ENCODE measurements around the gene TBC1D16.

Gene TBC1D16

DNA sequence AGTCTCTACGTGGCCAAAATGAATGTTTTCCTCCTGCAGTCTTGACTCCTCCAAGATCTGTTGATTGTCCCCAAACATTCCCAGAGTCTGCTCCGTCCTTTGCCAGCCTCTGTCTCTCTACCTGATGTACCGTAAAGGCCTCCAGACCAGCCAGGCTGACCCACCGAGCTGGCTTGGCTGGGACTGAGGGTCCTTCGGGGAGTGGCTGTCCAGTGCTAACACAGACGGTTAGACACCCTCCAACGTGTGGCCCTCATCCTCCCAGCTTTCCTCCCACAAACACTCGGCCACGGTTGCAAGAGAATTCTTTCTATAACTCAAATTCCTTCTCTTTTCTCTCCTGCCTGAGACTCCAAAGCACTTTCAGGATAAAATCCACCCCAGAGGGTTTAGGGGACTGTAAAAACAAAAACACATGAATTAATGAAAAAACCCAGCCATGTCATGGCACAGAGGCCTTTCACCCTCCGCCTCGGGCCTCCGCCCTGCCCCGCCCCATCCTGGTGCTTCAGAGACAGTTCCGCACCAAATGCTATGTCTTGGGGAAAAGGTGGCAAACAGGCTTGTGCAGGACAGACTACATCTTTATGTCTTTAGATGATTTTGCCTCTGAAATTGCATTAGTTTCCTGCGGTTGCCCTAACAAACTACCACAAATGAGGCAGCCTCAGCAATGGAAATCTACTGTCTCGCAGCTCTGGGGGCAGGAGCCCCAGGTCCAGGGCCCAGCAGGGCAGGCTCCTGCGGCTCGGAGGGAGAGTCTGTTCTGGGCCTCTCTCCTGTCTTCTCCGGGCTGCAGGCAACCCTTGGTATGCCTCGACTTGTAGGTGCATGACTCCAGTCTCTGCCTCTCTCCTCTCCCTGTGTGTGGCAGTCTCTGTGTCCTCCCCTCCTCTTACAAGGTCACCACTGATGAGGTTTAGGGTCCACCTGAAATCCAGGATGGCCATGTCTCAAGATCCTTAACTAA is 124.0 kb downstream of the TBC1D16 start:
- H3K4me3 ChIP-seq (ENCODE audit: control insufficient read depth in 1 of 7, extremely low read depth in 1 of 7, insufficient read depth in 4 of 7, low read depth in 2 of 7, low read length in 6 of 7), result no peak overlapping the region
- H3K27ac ChIP-seq (ENCODE audit: insufficient read depth in 1 of 2, low read depth in 1 of 2, low read length in 2 of 2, poor library complexity in 1 of 2, severe bottlenecking in 2 of 2), result no peak overlapping the region
- H3K4me1 ChIP-seq (ENCODE audit: control extremely low read depth in 1 of 4, control insufficient read depth in 4 of 4, insufficient read depth in 4 of 4, low read length in 3 of 4), result no peaks in the 10 kb centered on the region
- H3K36me3 ChIP-seq (ENCODE audit: control insufficient read depth in 4 of 4, insufficient read depth in 4 of 4, low read length in 3 of 4), result no peaks in the 10 kb centered on the region
- H3K27me3 ChIP-seq (replicated peaks in 2 of 5; ENCODE audit: control insufficient read depth in 4 of 5, insufficient read depth in 5 of 5, low read length in 4 of 5), result peaks cover 0 to 8% (median 0%) of the 10 kb centered on the region in 5 experiments
- ChIA-PET CTCF (no interaction called here), POLR2A (no interaction called here)
- 96% methylated on average over 19 of the region's 20 CpGs for WGBS (ENCODE audit: insufficient coverage)
- no peak for DNase-seq
- no peaks in the 10 kb centered on the region for H3K9me3 ChIP-seq (ENCODE audit: control extremely low read depth in 1 of 5, control insufficient read depth in 4 of 5, insufficient read depth in 2 of 5, low read depth in 1 of 5, low read length in 4 of 5)

DNA sequence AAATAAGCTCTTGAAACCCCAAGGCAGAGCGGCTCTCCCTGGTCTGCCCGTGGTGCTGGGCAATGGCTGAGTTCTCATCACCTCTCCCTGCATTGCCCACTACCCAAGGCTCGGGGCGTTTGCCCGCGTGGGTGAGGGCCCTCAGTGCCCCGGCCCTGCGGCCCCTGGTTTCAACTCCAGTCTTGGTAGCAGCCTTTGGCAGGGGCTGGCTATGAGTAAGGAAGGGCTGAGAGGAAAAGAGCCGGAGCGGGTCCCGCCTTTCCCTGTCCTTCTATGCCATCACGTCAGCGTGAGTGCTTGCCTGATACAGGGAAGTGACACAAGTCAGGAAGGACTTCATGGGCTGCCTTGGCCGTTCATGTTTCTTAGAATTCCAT is 124.7 kb downstream of the TBC1D16 start:
- ChIA-PET CTCF (interaction anchor here (1.0 kb wide), 1 partner anchor 92 kb away, joined by 5 read pairs; no protein-coding TSS in a partner anchor), POLR2A (no interaction called here)
- Histone ChIP-seq H3K36me3 (ENCODE audit: control insufficient read depth in 4 of 4, insufficient read depth in 4 of 4, low read length in 3 of 4) (no peaks in the 10 kb centered on the region), H3K4me1 (ENCODE audit: control extremely low read depth in 1 of 4, control insufficient read depth in 4 of 4, insufficient read depth in 4 of 4, low read length in 3 of 4) (no peaks in the 10 kb centered on the region), H3K4me3 (ENCODE audit: control insufficient read depth in 1 of 7, extremely low read depth in 1 of 7, insufficient read depth in 4 of 7, low read depth in 2 of 7, low read length in 6 of 7) (no peak overlapping the region), H3K27ac (ENCODE audit: insufficient read depth in 1 of 2, low read depth in 1 of 2, low read length in 2 of 2, poor library complexity in 1 of 2, severe bottlenecking in 2 of 2) (no peak overlapping the region), H3K9me3 (ENCODE audit: control extremely low read depth in 1 of 5, control insufficient read depth in 4 of 5, insufficient read depth in 2 of 5, low read depth in 1 of 5, low read length in 4 of 5) (no peaks in the 10 kb centered on the region), H3K27me3 (replicated peaks in 2 of 5; ENCODE audit: control insufficient read depth in 4 of 5, insufficient read depth in 5 of 5, low read length in 4 of 5) (peaks cover 0 to 8% (median 0%) of the 10 kb centered on the region in 5 experiments)
- 91% methylated on average over 10 of the region's 14 CpGs for WGBS (ENCODE audit: insufficient coverage)
- no peak for DNase-seq

GRCh38 chr17:79909121-79909520 is 126.6 kb downstream of the TBC1D16 start:
- H3K36me3 ChIP-seq (ENCODE audit: control insufficient read depth in 4 of 4, insufficient read depth in 4 of 4, low read length in 3 of 4), result no peaks in the 10 kb centered on the region
- H3K4me3 ChIP-seq (ENCODE audit: control insufficient read depth in 1 of 7, extremely low read depth in 1 of 7, insufficient read depth in 4 of 7, low read depth in 2 of 7, low read length in 6 of 7), result no peak overlapping the region
- POLR2A ChIA-PET, result interaction anchor here (0.8 kb wide), 1 partner anchor 25 kb away, joined by 3 read pairs; no protein-coding TSS in a partner anchor
- H3K27ac ChIP-seq (ENCODE audit: insufficient read depth in 1 of 2, low read depth in 1 of 2, low read length in 2 of 2, poor library complexity in 1 of 2, severe bottlenecking in 2 of 2), result no peak overlapping the region
- WGBS (ENCODE audit: insufficient coverage), result 17% methylated on average over 2 of the region's 4 CpGs
- H3K9me3 ChIP-seq (ENCODE audit: control extremely low read depth in 1 of 5, control insufficient read depth in 4 of 5, insufficient read depth in 2 of 5, low read depth in 1 of 5, low read length in 4 of 5), result no peaks in the 10 kb centered on the region
- no peaks in the 10 kb centered on the region for H3K4me1 ChIP-seq (ENCODE audit: control extremely low read depth in 1 of 4, control insufficient read depth in 4 of 4, insufficient read depth in 4 of 4, low read length in 3 of 4)
- no peak for DNase-seq
- peaks cover 0 to 5% (median 0%) of the 10 kb centered on the region in 5 experiments for H3K27me3 ChIP-seq (replicated peaks in 2 of 5; ENCODE audit: control insufficient read depth in 4 of 5, insufficient read depth in 5 of 5, low read length in 4 of 5)
- CTCF ChIA-PET, result no interaction called here

- no peaks in the 10 kb centered on the region for H3K9me3 ChIP-seq (ENCODE audit: control extremely low read depth in 1 of 5, control insufficient read depth in 4 of 5, insufficient read depth in 2 of 5, low read depth in 1 of 5, low read length in 4 of 5)
- CTCF ChIA-PET, result no interaction called here
- H3K4me1 ChIP-seq (ENCODE audit: control extremely low read depth in 1 of 4, control insufficient read depth in 4 of 4, insufficient read depth in 4 of 4, low read length in 3 of 4), result no peaks in the 10 kb centered on the region
- no peak overlapping the region for H3K4me3 ChIP-seq (ENCODE audit: control insufficient read depth in 1 of 7, extremely low read depth in 1 of 7, insufficient read depth in 4 of 7, low read depth in 2 of 7, low read length in 6 of 7)
- peaks cover 0 to 2% (median 0%) of the 10 kb centered on the region in 5 experiments for H3K27me3 ChIP-seq (replicated peaks in 2 of 5; ENCODE audit: control insufficient read depth in 4 of 5, insufficient read depth in 5 of 5, low read length in 4 of 5)
- 86% methylated on average over 14 of the region's 16 CpGs for WGBS (ENCODE audit: insufficient coverage)
- no peak for DNase-seq
- no peaks in the 10 kb centered on the region for H3K36me3 ChIP-seq (ENCODE audit: control insufficient read depth in 4 of 4, insufficient read depth in 4 of 4, low read length in 3 of 4)
- no peak overlapping the region for H3K27ac ChIP-seq (ENCODE audit: insufficient read depth in 1 of 2, low read depth in 1 of 2, low read length in 2 of 2, poor library complexity in 1 of 2, severe bottlenecking in 2 of 2)
- POLR2A ChIA-PET, result no interaction called here
Measured at GRCh38 chr17:79907850-79908249, 127.8 kb downstream of the TBC1D16 start.

DNA sequence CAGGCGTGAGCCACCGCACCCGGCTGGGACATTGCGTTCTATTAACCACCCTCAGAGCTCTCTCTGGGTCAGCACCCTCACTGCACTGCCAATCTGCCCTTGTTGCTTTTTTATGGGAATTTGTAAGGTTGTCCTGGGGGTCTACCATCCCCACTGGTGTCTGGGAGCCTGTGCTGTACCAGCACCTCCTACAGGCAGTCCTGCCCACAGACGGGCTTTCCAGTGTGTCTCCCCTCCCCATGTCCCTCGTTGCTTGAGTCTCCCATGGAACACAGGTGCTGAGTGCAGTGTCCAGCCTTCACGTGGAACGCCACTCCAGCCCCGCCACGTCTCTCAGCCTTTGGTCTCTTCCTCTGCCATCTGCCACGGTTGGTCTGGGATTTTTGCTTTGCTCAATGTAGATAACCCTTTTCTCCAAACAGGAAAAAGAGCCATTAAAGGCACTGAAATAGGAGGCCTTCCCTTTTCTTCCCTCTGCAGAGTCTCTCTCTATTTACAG is 128.4 kb downstream of the TBC1D16 start:
- H3K27ac ChIP-seq (ENCODE audit: insufficient read depth in 1 of 2, low read depth in 1 of 2, low read length in 2 of 2, poor library complexity in 1 of 2, severe bottlenecking in 2 of 2), result no peak overlapping the region
- ChIA-PET CTCF (no interaction called here), POLR2A (no interaction called here)
- 95% methylated on average over 11 of the region's 11 CpGs for WGBS (ENCODE audit: insufficient coverage)
- H3K4me3 ChIP-seq (ENCODE audit: control insufficient read depth in 1 of 7, extremely low read depth in 1 of 7, insufficient read depth in 4 of 7, low read depth in 2 of 7, low read length in 6 of 7), result no peak overlapping the region
- no peaks in the 10 kb centered on the region for H3K9me3 ChIP-seq (ENCODE audit: control extremely low read depth in 1 of 5, control insufficient read depth in 4 of 5, insufficient read depth in 2 of 5, low read depth in 1 of 5, low read length in 4 of 5)
- H3K4me1 ChIP-seq (ENCODE audit: control extremely low read depth in 1 of 4, control insufficient read depth in 4 of 4, insufficient read depth in 4 of 4, low read length in 3 of 4), result no peaks in the 10 kb centered on the region
- no peak for DNase-seq
- peaks cover 0 to 4% (median 0%) of the 10 kb centered on the region in 5 experiments for H3K27me3 ChIP-seq (replicated peaks in 2 of 5; ENCODE audit: control insufficient read depth in 4 of 5, insufficient read depth in 5 of 5, low read length in 4 of 5)
- no peaks in the 10 kb centered on the region for H3K36me3 ChIP-seq (ENCODE audit: control insufficient read depth in 4 of 4, insufficient read depth in 4 of 4, low read length in 3 of 4)

DNA sequence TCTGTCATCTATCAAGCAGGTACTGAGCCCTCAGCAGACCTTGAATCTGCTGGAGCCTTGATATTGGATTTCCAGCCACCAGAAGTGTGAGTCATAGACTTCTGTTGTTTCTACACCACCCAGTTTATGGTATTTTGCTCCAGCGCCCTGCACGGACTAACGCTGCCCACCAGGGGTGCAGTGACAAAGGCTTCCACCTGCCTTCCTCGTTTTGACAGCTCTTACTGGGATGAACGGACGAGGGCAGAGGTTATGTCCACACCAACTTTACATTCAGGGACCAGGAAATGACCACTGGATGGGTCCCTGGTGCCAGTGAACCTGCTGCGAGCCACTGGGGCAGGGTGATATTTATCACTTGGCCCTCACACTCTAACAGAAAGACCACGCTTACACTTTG is 129.8 kb downstream of the TBC1D16 start:
- Histone ChIP-seq H3K4me3 (ENCODE audit: control insufficient read depth in 1 of 7, extremely low read depth in 1 of 7, insufficient read depth in 4 of 7, low read depth in 2 of 7, low read length in 6 of 7) (no peak overlapping the region), H3K27ac (ENCODE audit: insufficient read depth in 1 of 2, low read depth in 1 of 2, low read length in 2 of 2, poor library complexity in 1 of 2, severe bottlenecking in 2 of 2) (no peak overlapping the region), H3K36me3 (ENCODE audit: control insufficient read depth in 4 of 4, insufficient read depth in 4 of 4, low read length in 3 of 4) (no peaks in the 10 kb centered on the region), H3K9me3 (ENCODE audit: control extremely low read depth in 1 of 5, control insufficient read depth in 4 of 5, insufficient read depth in 2 of 5, low read depth in 1 of 5, low read length in 4 of 5) (no peaks in the 10 kb centered on the region), H3K4me1 (ENCODE audit: control extremely low read depth in 1 of 4, control insufficient read depth in 4 of 4, insufficient read depth in 4 of 4, low read length in 3 of 4) (no peaks in the 10 kb centered on the region), H3K27me3 (replicated peaks in 2 of 5; ENCODE audit: control insufficient read depth in 4 of 5, insufficient read depth in 5 of 5, low read length in 4 of 5) (peaks cover 0 to 16% (median 0%) of the 10 kb centered on the region in 5 experiments)
- 85% methylated on average over 8 of the region's 8 CpGs for WGBS (ENCODE audit: insufficient coverage)
- peak in 2 of 3 donors; percentile 41 to 47 for DNase-seq
- ChIA-PET POLR2A (no interaction called here), CTCF (no interaction called here)

GRCh38 chr17:79904865-79905264 is 130.8 kb downstream of the TBC1D16 start:
- H3K27ac ChIP-seq (ENCODE audit: insufficient read depth in 1 of 2, low read depth in 1 of 2, low read length in 2 of 2, poor library complexity in 1 of 2, severe bottlenecking in 2 of 2), result no peak overlapping the region
- no peaks in the 10 kb centered on the region for H3K4me1 ChIP-seq (ENCODE audit: control extremely low read depth in 1 of 4, control insufficient read depth in 4 of 4, insufficient read depth in 4 of 4, low read length in 3 of 4)
- peaks cover 0 to 16% (median 0%) of the 10 kb centered on the region in 5 experiments for H3K27me3 ChIP-seq (replicated peaks in 2 of 5; ENCODE audit: control insufficient read depth in 4 of 5, insufficient read depth in 5 of 5, low read length in 4 of 5)
- DNase-seq, result no peak
- POLR2A ChIA-PET, result no interaction called here
- CTCF ChIA-PET, result no interaction called here
- WGBS (ENCODE audit: insufficient coverage), result 87% methylated on average over 5 of the region's 9 CpGs
- peaks cover 0 to under 1% (median 0%) of the 10 kb centered on the region in 5 experiments for H3K9me3 ChIP-seq (ENCODE audit: control extremely low read depth in 1 of 5, control insufficient read depth in 4 of 5, insufficient read depth in 2 of 5, low read depth in 1 of 5, low read length in 4 of 5)
- H3K36me3 ChIP-seq (ENCODE audit: control insufficient read depth in 4 of 4, insufficient read depth in 4 of 4, low read length in 3 of 4), result no peaks in the 10 kb centered on the region
- H3K4me3 ChIP-seq (ENCODE audit: control insufficient read depth in 1 of 7, extremely low read depth in 1 of 7, insufficient read depth in 4 of 7, low read depth in 2 of 7, low read length in 6 of 7), result no peak overlapping the region
